Measurements from ENCODE around the gene FERMT2.

Gene FERMT2

GRCh38 chr14:52845081-52845480 lies 105.8 kb downstream of the FERMT2 start:
- no peaks in the 10 kb centered on the region for H3K27me3 ChIP-seq (ENCODE audit: control insufficient read depth, insufficient read depth, low read length)
- H3K27ac ChIP-seq, result peak overlapping the region; percentile 33
- H3K9ac ChIP-seq, result no peak overlapping the region
- H3K4me1 ChIP-seq, result no peaks in the 10 kb centered on the region
- H3K4me3 ChIP-seq (ENCODE audit: low read depth, low read length), result no peak overlapping the region
- H3K9me3 ChIP-seq (ENCODE audit: control insufficient read depth, low read length), result no peaks in the 10 kb centered on the region
- no peaks in the 10 kb centered on the region for H3K36me3 ChIP-seq (ENCODE audit: control insufficient read depth, insufficient read depth, low read length)
- no peak for TF ChIP-seq CTCF (IDR thresholded peaks at IDR 0.05)
- peak overlapping the region; percentile 23 for H2AFZ ChIP-seq
- no peak overlapping the region for H3K4me2 ChIP-seq (ENCODE audit: low read length)
- H3K79me2 ChIP-seq, result no peaks in the 10 kb centered on the region

GRCh38 chr14:52844262-52845060 lies 106.4 kb downstream of the FERMT2 start:
- H3K4me3 ChIP-seq (ENCODE audit: low read depth, low read length), result no peak overlapping the region
- H3K27me3 ChIP-seq (ENCODE audit: control insufficient read depth, insufficient read depth, low read length), result no peaks in the 10 kb centered on the region
- H3K27ac ChIP-seq, result peak overlapping the region; percentile 33
- no peaks in the 10 kb centered on the region for H3K36me3 ChIP-seq (ENCODE audit: control insufficient read depth, insufficient read depth, low read length)
- H3K4me2 ChIP-seq (ENCODE audit: low read length), result no peak overlapping the region
- H3K9me3 ChIP-seq (ENCODE audit: control insufficient read depth, low read length), result no peaks in the 10 kb centered on the region
- H3K4me1 ChIP-seq, result no peaks in the 10 kb centered on the region
- no peak for TF ChIP-seq CTCF (IDR thresholded peaks at IDR 0.05)
- no peak overlapping the region for H3K9ac ChIP-seq
- no peak overlapping the region for H2AFZ ChIP-seq
- no peaks in the 10 kb centered on the region for H3K79me2 ChIP-seq

- Histone ChIP-seq H3K4me1 (no peaks in the 10 kb centered on the region), H3K4me2 (ENCODE audit: low read length) (no peak overlapping the region), H3K9ac (no peak overlapping the region), H2AFZ (no peak overlapping the region), H3K79me2 (no peaks in the 10 kb centered on the region), H3K36me3 (ENCODE audit: control insufficient read depth, insufficient read depth, low read length) (no peaks in the 10 kb centered on the region), H3K4me3 (ENCODE audit: low read depth, low read length) (no peak overlapping the region), H3K27ac (no peak overlapping the region), H3K9me3 (ENCODE audit: control insufficient read depth, low read length) (no peaks in the 10 kb centered on the region), H3K27me3 (ENCODE audit: control insufficient read depth, insufficient read depth, low read length) (no peaks in the 10 kb centered on the region)
- no peak for TF ChIP-seq CTCF (IDR thresholded peaks at IDR 0.05)
These were observed 110.0 kb downstream of the FERMT2 start for GRCh38 chr14:52840877-52841276.

GRCh38 chr14:52837451-52837850 lies 113.4 kb downstream of the FERMT2 start:
- H3K9me3 ChIP-seq (ENCODE audit: control insufficient read depth, low read length), result no peaks in the 10 kb centered on the region
- no peak overlapping the region for H3K4me2 ChIP-seq (ENCODE audit: low read length)
- no peaks in the 10 kb centered on the region for H3K4me1 ChIP-seq
- H3K9ac ChIP-seq, result no peak overlapping the region
- H3K4me3 ChIP-seq (ENCODE audit: low read depth, low read length), result no peak overlapping the region
- H2AFZ ChIP-seq, result no peak overlapping the region
- no peak for TF ChIP-seq CTCF (IDR thresholded peaks at IDR 0.05)
- no peaks in the 10 kb centered on the region for H3K27me3 ChIP-seq (ENCODE audit: control insufficient read depth, insufficient read depth, low read length)
- no peaks in the 10 kb centered on the region for H3K79me2 ChIP-seq
- no peaks in the 10 kb centered on the region for H3K36me3 ChIP-seq (ENCODE audit: control insufficient read depth, insufficient read depth, low read length)
- H3K27ac ChIP-seq, result no peak overlapping the region

- Histone ChIP-seq H3K4me2 (ENCODE audit: low read length) (no peak overlapping the region), H3K9me3 (ENCODE audit: control insufficient read depth, low read length) (no peaks in the 10 kb centered on the region)
These were observed 114.8 kb downstream of the FERMT2 start for GRCh38 chr14:52836063-52836462.

More at GRCh38 chr14:52836063-52836462, 114.8 kb downstream of the FERMT2 start:
- no peak for TF ChIP-seq CTCF (IDR thresholded peaks at IDR 0.05)
- no peak overlapping the region for H3K9ac ChIP-seq
- no peaks in the 10 kb centered on the region for H3K27me3 ChIP-seq (ENCODE audit: control insufficient read depth, insufficient read depth, low read length)
- H3K4me3 ChIP-seq (ENCODE audit: low read depth, low read length), result no peak overlapping the region
- H3K4me1 ChIP-seq, result no peaks in the 10 kb centered on the region
- no peaks in the 10 kb centered on the region for H3K36me3 ChIP-seq (ENCODE audit: control insufficient read depth, insufficient read depth, low read length)
- no peaks in the 10 kb centered on the region for H3K79me2 ChIP-seq
- H2AFZ ChIP-seq, result no peak overlapping the region
- no peak overlapping the region for H3K27ac ChIP-seq

All from parathyroid adenoma (tissue), 2 donors.